Large intestine (tissue), 3 donors: Measurements from ENCODE around the gene PDIA5. TPM values are rescaled to one million over a fixed set of nuclear protein-coding genes. Genes with fewer than 3 reads are reported as not detected.

ENCODE experiments used
- DNase-seq, 2 donors: peaks; one replicate each; pipeline versions ENCODE4 v3.0.0 to v3.0.0-alpha.2; 2013
- H3K27ac ChIP-seq: one replicate; pipeline ENCODE4 v1.5.1; 2013; ENCODE audit warnings: low read length
- H3K27me3 ChIP-seq: 2 replicates; pipeline ENCODE4 v1.6.1; 2013; ENCODE audit warnings: low read length; ENCODE audit not compliant: control insufficient read depth, insufficient read depth
- H3K36me3 ChIP-seq: 2 replicates; pipeline ENCODE4 v1.6.1; 2013; ENCODE audit warnings: low read length; ENCODE audit not compliant: control insufficient read depth, insufficient read depth
- H3K4me1 ChIP-seq: one replicate; pipeline ENCODE4 v1.6.1; 2013; ENCODE audit warnings: low read length; ENCODE audit not compliant: control insufficient read depth, insufficient read depth
- H3K4me3 ChIP-seq: one replicate; pipeline ENCODE4 v1.5.1; 2013; ENCODE audit warnings: low read length
- H3K9me3 ChIP-seq: one replicate; pipeline ENCODE4 v1.6.1; 2013; ENCODE audit warnings: mild to moderate bottlenecking, low read depth, low read length, moderate library complexity; ENCODE audit not compliant: control insufficient read depth
- WGBS: methylation state at CpG from one replicate; pipeline ENCODE4 v1.1.5; 2013; ENCODE audit warnings: low lambda C conversion rate; ENCODE audit not compliant: insufficient coverage; 5-methylcytosine and 5-hydroxymethylcytosine counted together
- polyA plus RNA-seq: library from polyadenylated mRNA; unstranded; fragments of 120-200 nt; gene quantifications from one replicate; pipeline ENCODE4 v1.2.1, GENCODE V29; 2013

Gene PDIA5
- polyA plus RNA-seq, 1 donor: 39.6 TPM

GRCh38 chr3:123167686-123168085 is 100.9 kb downstream of the PDIA5 start:
- Histone ChIP-seq H3K9me3 (no peaks in the 10 kb centered on the region), H3K36me3 (peaks cover 28% of the 10 kb centered on the region), H3K4me3 (no peak overlapping the region), H3K27me3 (no peaks in the 10 kb centered on the region), H3K27ac (no peak overlapping the region), H3K4me1 (peaks cover 4% of the 10 kb centered on the region)
- no CpG with 5 or more reads among the region's 2 CpGs for WGBS
- no peak for DNase-seq

DNA sequence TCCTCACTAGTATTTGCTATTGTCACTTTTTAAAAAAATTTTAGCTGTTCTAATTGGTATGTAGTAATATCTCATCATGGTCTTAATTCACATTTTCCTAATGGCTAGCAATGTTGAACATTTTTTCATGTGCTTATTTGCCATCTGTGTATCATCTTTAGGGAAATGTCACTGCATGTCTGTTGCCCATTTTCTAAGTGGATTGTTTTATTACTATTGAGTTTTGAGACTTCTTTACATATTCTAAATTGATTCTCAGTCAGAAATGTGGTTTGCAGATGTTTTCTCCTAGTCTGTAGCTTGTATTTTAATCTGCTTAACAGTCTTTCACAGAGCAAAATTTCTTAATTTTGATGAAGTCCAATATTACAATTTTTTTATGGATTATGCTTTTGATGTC is 101.3 kb downstream of the PDIA5 start:
- H3K27ac ChIP-seq: no peak overlapping the region
- peaks cover 4% of the 10 kb centered on the region for H3K4me1 ChIP-seq
- H3K4me3 ChIP-seq: no peak overlapping the region
- H3K36me3 ChIP-seq: peaks cover 24% of the 10 kb centered on the region
- DNase-seq: no peak
- H3K27me3 ChIP-seq: no peaks in the 10 kb centered on the region
- no peaks in the 10 kb centered on the region for H3K9me3 ChIP-seq

GRCh38 chr3:123168605-123169004 is 101.8 kb downstream of the PDIA5 start:
- no CpG with 5 or more reads among the region's 2 CpGs for WGBS

DNA sequence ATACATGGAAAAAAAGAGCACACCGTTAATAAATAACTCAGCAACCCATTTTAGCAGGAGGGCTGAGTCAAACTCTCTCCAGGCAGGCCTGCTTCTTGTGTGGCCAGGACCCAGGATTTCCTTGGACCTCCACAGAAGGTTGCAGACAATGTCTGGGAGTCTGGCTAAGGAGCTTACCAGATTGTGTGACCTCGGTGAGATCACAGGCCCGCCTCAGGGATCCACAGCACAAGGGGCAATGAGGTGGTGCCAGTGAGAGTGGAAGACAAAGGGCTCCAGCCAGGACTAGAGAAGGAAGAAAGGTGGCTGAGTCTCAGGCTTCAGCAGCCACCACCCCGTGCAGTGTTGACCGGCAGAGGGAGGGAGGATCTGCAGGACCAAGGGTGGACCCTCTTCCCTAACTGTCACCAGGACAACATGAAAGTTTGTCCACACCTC is 102.7 kb downstream of the PDIA5 start:
- no CpG with 5 or more reads among the region's 5 CpGs for WGBS
- peaks cover 4% of the 10 kb centered on the region for H3K4me1 ChIP-seq
- DNase-seq: peak in 1 of 2 donors; percentile 11
- H3K27ac ChIP-seq: no peak overlapping the region
- H3K4me3 ChIP-seq: no peak overlapping the region
- no peaks in the 10 kb centered on the region for H3K27me3 ChIP-seq
- H3K9me3 ChIP-seq: no peaks in the 10 kb centered on the region
- H3K36me3 ChIP-seq: peaks cover 12% of the 10 kb centered on the region

More at GRCh38 chr3:123168605-123169004, 101.8 kb downstream of the PDIA5 start:
- no peaks in the 10 kb centered on the region for H3K9me3 ChIP-seq
- no peak for DNase-seq
- H3K27me3 ChIP-seq: no peaks in the 10 kb centered on the region
- peaks cover 19% of the 10 kb centered on the region for H3K36me3 ChIP-seq
- H3K4me1 ChIP-seq: peaks cover 4% of the 10 kb centered on the region
- no peak overlapping the region for H3K27ac ChIP-seq
- no peak overlapping the region for H3K4me3 ChIP-seq

DNA sequence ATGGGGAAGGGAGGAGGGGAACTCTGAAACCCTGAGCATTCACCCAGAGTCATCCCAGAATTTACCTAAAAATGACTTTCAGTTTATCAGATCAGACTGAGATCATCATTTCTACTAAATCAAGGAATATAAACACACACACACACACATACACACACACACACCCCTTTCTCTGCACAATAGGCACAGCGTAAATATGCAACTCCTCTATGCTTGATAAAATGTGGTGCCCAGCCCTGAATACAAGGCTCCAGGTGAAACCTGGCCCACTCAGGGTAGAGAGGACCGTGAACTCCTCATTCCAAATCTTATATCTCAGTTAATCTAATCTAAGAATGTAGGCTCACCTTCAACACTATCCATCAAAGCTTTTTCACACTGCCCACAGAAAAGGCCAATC is 103.1 kb downstream of the PDIA5 start:
- no peak overlapping the region for H3K27ac ChIP-seq
- H3K4me3 ChIP-seq: no peak overlapping the region
- WGBS: no CpG with 5 or more reads among the region's 2 CpGs
- H3K36me3 ChIP-seq: peaks cover 8% of the 10 kb centered on the region
- no peaks in the 10 kb centered on the region for H3K9me3 ChIP-seq
- peaks cover 4% of the 10 kb centered on the region for H3K4me1 ChIP-seq
- DNase-seq: no peak
- H3K27me3 ChIP-seq: no peaks in the 10 kb centered on the region

GRCh38 chr3:123180791-123181190 is 114.0 kb downstream of the PDIA5 start:
- H3K27me3 ChIP-seq: no peaks in the 10 kb centered on the region
- no peak overlapping the region for H3K27ac ChIP-seq
- H3K9me3 ChIP-seq: no peaks in the 10 kb centered on the region
- no peak for DNase-seq
- H3K36me3 ChIP-seq: no peaks in the 10 kb centered on the region
- no CpG with 5 or more reads among the region's 5 CpGs for WGBS
- no peak overlapping the region for H3K4me3 ChIP-seq
- no peaks in the 10 kb centered on the region for H3K4me1 ChIP-seq

- Histone ChIP-seq H3K4me1 (no peaks in the 10 kb centered on the region), H3K27me3 (no peaks in the 10 kb centered on the region), H3K9me3 (no peaks in the 10 kb centered on the region), H3K27ac (no peak overlapping the region), H3K4me3 (no peak overlapping the region), H3K36me3 (no peaks in the 10 kb centered on the region)
- DNase-seq: no peak
- WGBS: no CpG with 5 or more reads among the region's 2 CpGs
Measured at GRCh38 chr3:123186695-123187094, 119.9 kb downstream of the PDIA5 start.

GRCh38 chr3:123188058-123188457 is 121.2 kb downstream of the PDIA5 start:
- H3K4me3 ChIP-seq: no peak overlapping the region
- 92% methylated on average over 2 of the region's 6 CpGs for WGBS
- H3K27ac ChIP-seq: no peak overlapping the region
- no peaks in the 10 kb centered on the region for H3K36me3 ChIP-seq
- no peaks in the 10 kb centered on the region for H3K9me3 ChIP-seq
- DNase-seq: no peak
- H3K27me3 ChIP-seq: no peaks in the 10 kb centered on the region
- H3K4me1 ChIP-seq: no peaks in the 10 kb centered on the region

- Histone ChIP-seq H3K27ac (no peak overlapping the region), H3K36me3 (no peaks in the 10 kb centered on the region), H3K27me3 (no peaks in the 10 kb centered on the region), H3K4me1 (peaks cover 3% of the 10 kb centered on the region), H3K9me3 (no peaks in the 10 kb centered on the region), H3K4me3 (no peak overlapping the region)
- WGBS: no CpG with 5 or more reads among the region's 5 CpGs
- DNase-seq: no peak
Measured at GRCh38 chr3:123193448-123194101, 126.8 kb downstream of the PDIA5 start.

GRCh38 chr3:123194552-123194951 is 127.7 kb downstream of the PDIA5 start:
- Histone ChIP-seq H3K27me3 (no peaks in the 10 kb centered on the region), H3K36me3 (no peaks in the 10 kb centered on the region), H3K4me3 (no peak overlapping the region), H3K27ac (no peak overlapping the region), H3K9me3 (no peaks in the 10 kb centered on the region), H3K4me1 (peaks cover 3% of the 10 kb centered on the region)
- peak in 1 of 2 donors; percentile 9 for DNase-seq
- 43% methylated on average over 1 of the region's 10 CpGs for WGBS

DNA sequence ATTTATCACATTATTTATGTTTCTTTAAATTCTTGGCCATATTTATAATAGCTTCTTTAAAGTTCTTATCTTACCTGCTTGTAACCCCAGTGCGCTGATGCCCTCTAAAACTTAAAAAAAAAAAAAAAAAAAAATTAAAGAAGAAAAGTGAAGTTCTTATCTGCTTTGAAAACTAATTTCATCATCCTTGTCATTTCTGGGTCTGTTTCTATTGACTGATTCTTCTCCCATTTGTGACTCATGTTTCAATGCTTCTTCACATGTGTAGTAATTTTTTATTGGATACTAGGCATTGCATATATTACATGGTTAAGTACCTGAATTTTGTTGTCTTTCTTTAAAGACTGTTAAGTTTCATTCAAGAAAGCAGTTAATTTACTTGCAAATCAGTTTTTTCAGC is 131.5 kb downstream of the PDIA5 start:
- no CpG with 5 or more reads among the region's 1 CpG for WGBS
- Histone ChIP-seq H3K9me3 (no peaks in the 10 kb centered on the region), H3K4me1 (peaks cover 5% of the 10 kb centered on the region), H3K27me3 (no peaks in the 10 kb centered on the region), H3K27ac (no peak overlapping the region), H3K36me3 (no peaks in the 10 kb centered on the region), H3K4me3 (no peak overlapping the region)
- DNase-seq: no peak
